HG03571 (cell line): ENCODE measurements around the gene MAP3K8.

Experiments used
- ATAC-seq: cut with Tn5 transposase; IDR thresholded peaks from one replicate; pipeline ENCODE4 v1.9.1; 2021; ENCODE audit not compliant: unreplicated experiment

The MAP3K8 gene

DNA sequence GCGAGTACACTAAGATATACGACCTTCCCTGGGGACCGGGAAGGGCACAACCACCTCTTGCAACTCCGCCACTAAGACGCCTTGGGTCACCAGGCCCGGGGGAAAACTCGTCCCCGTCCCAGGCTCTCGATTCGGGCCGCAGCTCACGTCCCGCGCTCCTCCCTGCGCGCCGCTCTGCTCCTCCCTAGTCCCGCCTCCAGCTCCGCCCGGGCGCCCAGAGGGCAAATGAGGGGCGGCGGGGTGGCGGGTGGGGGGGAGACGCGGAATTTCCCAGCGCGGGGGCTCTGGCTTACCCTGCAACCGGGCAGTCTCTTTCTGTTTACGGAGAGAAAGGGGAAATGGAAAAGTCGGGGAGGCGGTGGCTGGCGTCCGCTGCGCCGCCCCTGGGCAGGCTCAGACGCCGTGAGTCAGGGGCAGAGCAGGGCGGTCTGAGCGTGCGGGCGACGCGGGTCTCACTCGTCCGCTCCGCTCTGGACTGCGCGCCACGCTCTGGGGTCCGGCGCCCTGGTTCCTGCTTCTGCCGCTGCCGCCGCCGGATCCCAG is at the start of gene MAP3K8:
TSS of gene MAP3K8 (plus strand) at position 455 of the 543 bp plus-strand sequence. CDS start 4,755 bp downstream, outside the sequence.
- peak; percentile 49 for ATAC-seq

DNA sequence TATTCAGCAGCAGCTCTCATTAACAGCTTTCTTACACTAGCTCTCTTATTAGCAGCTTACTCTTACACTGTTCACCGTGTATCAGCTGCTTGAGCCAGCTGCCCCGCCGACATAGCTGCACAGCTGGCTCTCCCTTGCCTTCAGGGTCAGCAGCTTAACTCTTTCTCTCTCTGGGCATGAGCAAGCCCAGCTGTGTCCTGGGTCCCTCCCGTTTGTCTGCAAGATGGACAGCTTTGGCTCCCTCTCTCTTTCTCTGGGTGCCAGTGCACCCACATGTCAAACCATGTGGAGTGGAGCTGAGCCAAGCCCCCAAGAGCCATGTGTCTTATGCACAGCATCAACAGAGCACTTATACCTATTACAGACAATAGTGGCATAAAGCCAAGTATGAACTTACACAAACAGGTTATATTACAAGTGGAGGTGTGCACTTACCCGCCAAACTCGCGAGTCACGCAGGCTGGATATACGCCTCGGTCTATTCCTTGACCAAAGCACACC is 49.2 kb upstream of the MAP3K8 start:
- no peak for ATAC-seq

DNA sequence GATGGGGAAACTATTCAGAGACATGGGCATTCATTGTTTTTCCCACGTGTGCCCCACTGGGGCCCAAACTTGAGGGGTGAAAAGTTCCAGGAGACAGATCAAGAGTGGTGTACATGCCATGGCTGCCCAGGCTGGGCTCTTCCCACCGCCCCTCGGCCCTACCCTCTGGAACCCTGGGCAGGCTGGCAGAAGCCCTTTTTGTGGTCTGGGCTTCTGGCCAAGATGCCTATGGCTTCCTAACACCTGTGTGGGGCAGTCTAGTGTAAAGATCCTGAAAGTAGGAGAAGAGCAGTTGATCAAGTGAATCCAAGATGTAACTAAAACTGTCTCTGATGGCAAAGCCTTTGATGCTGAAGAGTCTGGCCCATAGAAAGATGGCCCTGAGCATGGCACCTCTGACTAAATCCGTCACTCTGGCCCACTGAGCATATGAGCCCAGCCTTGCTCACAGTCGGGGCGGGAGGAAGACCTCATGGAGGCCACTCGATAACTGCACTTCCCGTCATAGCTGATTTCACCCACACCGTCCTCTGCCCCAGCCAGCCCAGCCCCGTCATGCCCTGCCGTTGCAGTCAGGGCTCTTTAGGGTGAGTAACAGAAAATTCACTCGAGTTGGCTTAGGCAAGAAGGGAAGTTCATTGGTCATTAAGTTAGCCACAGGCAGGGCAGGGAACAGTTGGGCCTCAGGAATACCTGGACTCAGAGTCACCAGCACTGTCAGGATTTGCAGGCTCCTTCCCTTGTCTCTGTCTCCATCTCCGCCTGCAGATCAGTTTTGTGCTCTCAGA is 47.0 kb upstream of the MAP3K8 start:
- no peak for ATAC-seq

DNA sequence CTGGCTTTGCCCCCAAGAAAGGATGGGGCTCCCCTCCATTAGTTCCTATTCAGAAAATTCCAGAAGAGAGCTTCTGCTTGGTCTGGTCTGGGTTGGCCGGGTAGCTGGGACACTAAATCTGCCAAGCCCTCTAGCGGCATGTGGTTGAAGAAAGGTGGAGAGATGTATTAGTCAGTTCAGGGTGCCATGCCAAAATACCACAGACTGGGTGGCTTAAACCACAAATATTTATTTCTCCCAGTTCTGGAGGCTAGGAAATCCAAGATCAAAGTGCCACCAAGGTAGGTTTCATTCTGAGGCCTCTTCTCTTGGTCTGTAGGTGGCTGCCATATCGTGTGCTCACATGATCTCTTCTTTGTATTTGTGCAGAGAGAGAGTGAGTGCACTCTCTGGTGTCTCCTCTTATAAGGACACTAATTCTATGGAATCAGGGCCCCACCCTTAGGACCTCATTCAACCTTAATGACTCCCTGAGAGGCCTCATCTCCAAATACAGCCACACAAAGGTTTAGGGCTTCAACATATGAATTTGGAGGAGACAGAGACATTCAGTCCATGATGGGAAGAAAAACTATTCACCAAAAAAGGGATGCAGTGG is 46.2 kb upstream of the MAP3K8 start:
- ATAC-seq: no peak

DNA sequence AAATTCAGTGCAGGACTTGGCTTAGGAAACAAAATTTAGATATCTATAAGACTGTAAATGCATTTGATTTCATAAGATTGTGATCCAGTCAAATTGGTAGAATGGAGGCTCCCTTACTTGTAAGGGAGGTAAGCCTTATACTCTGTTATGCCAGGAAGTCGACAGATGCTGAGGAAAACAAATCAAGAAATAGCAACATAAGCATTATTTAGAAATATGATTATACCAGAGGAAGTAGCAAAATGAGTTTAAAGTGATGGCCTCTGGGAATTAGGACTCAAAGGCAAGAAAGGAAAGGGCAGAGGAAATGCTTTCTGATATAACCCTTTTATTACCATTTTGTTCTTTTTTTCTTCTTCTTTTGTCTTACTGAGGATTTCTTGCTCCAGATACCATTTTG is 44.4 kb upstream of the MAP3K8 start:
- ATAC-seq: no peak

DNA sequence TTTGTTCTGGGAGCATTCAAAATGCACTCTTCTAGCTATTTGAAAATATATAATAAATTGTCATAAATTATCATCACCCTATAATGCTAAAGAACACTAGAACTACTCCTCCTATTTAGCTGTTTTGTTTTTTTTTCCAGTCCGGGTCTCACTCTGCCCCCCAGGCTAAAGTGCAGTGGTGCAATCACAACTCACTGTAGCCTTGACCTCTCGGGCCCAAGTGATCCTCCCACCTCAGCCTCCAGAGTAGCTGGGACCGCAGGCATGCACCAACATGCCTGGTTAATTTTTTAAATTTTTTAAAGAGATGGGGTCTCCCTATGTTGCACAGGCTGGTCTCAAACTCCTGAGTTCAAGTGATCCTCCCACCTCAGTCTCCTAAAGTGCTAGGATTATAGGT is 43.8 kb upstream of the MAP3K8 start:
- ATAC-seq: no peak

DNA sequence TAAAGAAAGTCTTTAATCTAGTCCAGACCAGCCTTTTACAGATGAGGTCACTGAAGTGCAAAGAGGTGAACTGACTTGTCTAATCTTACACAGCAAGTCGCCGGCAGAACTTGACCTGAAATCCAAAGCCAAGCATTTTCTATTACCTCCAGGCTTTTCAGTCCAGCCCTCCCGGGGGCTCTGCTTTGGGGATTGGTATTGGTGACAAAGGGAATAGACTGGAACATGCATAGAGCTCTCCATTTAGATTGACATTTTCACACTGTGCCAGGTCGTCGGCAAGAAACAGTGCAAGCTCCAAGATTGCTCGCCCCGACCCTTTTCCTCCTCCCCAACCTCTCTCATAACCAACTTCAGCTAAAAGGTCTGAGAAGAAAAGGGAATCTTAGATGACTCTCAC is 42.7 kb upstream of the MAP3K8 start:
- no peak for ATAC-seq

DNA sequence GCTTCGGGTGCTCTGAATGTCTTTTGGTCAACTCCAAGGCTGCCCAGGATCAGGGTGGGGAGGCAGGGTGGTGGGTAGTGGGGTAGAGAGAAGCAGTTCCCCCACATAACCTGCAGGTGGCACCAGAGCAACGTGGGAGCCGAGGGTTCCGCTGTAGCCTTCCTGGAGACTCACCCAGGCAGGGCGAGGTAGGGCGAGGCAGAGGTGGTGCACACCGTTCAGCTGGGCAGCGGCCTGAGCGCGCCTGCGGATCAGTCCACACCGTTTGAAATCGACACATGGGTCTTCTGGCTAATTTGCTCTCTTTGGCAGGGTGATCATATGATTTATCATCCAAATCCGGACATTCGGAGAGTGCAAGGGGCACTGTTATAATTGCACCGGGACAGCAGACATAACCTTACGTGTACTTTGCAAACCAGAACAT is 41.4 kb upstream of the MAP3K8 start:
- ATAC-seq: peak; percentile 85

DNA sequence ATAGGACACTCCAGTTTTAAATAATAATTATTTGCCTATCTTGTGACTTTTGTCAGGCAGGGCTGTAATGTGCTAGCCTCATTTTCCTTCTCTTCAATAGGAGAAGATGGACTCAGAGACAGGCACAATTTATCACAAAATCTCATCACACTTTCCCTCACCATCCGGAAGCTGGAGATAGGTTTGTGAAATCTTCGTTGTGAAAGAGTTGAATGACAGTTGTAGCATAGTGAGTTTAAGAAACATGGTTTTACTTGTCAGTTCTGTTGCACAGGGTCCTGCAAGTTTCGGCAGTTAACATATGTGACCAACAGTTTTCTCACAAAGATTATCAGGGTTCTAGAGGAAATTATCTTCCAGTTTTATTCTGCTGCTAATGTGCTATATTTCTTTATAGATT is 37.7 kb upstream of the MAP3K8 start:
- no peak for ATAC-seq

DNA sequence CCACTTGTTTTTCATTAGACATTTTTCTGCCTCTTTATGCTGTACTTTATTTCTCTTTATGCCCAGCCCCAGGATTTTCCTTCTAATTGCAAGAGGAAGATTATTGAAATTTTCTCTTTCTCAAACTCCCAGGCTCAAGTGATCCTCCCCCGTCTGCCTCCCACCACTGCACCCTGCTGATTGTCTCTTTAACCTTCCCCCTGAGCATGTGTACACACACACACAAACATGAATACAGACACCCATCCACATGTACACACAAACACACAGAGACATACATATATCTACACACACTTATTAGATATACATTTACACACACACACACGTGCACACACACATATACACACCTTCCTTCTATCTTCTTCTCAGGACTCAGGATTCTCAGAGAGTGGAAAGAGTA is 37.3 kb upstream of the MAP3K8 start:
- no peak for ATAC-seq

DNA sequence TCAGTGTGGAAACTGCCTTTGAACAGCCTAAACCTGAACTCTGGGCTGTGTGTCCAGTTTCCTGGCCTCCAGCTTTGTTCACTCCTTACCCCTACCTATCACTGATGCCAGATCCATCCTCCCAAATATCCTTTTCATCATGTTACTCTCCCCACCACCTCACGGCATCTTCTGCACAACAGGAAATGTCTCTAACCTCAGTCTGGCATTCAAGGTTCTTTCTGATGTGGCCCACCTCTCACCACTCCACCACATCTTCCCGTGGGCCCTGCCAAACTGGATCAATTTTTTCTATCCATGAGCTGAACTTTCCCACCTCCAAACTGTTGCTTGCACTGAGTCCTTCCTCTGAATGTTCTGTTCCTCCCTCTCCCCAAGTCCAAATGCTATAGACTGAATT is 35.8 kb upstream of the MAP3K8 start:
- no peak for ATAC-seq

DNA sequence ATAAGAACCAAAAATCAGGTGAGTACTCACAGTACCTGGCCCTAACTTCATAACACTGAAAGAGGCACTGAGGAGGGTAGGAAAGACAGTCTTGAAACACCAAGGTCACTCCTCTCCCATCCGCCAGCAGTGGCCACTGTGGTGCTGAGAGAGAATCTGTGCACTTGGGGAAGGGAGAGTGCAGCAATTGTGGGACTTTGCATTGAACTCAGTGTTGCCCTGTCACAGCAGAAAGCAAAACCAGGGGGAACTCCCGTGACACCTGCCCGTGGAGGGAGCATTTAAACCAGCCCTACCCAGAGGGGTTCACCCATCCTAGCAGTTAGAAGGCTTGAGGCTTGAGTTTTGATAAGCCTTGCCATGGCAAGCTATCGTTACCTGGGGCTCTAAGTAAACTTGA is 35.2 kb upstream of the MAP3K8 start:
- no peak for ATAC-seq

DNA sequence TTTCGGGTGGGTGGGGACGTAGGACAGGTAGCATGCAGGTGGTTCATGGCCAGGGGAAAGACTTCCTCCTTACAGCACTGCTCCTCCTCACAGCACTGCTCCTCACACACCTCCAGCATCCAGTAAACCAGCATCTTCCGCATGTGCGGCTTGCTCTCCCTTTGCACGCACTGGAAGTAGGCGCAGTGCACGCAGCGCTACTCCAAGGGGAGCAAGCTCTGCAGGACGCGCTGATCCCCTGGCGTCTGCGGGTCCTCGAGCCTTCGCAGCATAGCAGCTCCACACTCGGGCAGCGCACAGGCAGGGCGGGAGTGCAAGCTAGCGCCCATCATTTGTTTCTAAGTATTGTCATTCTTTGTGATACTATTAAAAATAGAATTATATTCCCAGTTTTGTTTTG is 30.5 kb upstream of the MAP3K8 start:
- ATAC-seq: no peak

DNA sequence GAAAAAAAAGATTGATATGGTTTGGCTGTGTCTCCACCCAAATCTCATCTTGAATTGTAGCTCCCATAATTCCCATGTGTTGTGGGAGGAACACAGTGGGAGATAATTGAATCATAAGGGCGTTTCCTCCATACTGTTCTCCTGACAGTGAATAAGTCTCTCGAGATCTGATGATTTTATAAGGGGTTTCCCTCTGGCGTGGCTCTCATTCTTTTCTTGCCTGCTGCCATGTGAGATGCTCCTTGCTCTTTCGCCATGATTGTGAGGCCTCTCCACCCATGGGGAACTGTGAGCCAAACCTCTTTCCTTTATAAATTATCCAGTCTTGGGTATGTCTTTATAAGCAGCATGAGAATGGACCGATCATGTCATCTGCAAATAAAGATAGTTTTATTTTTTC is 29.4 kb upstream of the MAP3K8 start:
- no peak for ATAC-seq

DNA sequence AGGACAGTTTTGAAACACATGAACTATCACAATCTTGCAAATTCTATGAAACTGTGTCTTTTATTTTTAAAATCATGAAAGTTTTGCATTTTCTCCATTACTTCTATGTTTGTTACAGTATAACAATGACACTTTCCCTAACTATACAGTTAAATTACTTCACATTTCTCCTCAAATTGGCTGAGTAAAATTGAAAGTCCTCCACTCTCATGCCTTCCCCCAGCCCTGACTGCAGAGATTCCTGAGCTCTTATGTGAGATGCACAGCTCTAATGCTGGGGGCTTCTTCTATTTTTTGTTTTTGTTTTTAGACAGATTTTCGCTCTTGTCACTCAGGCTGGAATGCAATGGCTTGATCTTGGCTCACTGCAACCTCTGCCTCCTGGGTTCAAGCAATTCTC is 22.7 kb upstream of the MAP3K8 start:
- ATAC-seq: no peak

DNA sequence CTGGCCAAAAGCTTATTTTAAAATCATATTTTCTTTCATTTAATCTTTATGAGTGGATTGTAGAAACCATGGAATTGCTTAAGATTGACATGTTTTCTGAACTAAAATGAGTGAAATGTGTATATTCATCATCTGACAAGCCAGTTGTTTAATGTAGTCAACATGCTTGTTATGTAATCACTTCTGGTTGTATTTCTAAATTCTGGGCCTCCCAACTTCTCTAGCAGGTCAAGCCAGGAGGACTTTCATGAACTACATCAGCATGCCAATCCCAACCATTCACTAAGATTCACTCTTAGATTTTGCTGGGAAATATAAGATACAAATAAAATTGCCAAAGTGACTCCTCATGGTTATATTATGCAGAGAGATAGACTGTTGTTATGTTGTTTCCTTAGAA is 21.1 kb upstream of the MAP3K8 start:
- ATAC-seq: no peak

DNA sequence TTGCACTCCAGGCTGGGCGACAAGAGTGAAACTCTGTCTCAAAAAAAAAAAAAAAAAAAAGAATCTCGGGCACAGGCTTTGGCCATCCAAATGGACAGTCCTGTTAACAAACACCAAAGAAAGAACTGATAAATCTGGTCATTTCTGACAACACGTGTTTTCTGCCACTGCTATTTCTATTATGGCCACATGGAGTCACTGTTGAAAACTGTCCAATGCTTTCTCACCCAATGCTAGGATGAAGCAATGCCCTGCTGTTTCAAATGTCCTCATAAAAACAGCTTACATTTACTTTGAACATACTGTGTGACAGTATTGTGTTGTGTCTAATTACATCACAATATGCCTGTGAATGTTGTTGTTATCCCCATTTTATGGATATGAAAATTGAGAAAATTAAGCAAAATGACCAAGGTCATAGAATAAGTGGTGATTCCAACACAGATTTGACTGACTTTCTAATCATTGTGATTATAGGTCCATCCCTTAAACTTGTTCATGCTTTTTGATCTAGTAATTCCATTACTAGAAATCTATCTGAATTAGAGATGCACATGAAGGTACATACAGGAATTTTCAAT is 19.9 kb upstream of the MAP3K8 start:
- ATAC-seq: no peak

DNA sequence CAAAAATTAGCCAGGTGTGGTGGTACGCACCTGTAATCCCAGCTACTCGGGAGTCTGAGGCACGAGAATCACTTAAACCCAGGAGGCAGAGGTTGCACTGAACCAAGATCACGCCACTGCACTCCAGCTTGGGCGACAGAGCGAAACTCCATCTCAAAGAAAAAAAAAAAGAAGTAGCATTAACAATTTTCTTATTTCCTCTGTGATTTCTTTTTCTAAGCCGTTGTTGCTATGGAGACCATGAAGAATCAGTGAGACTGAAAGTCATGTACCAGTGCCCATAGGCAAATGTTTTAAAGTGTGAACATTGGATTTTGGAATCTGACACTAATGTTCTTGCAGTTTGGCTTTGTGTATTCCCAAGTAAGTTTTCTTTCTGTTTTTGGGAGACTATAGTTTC is 18.4 kb upstream of the MAP3K8 start:
- ATAC-seq: peak; percentile 31

DNA sequence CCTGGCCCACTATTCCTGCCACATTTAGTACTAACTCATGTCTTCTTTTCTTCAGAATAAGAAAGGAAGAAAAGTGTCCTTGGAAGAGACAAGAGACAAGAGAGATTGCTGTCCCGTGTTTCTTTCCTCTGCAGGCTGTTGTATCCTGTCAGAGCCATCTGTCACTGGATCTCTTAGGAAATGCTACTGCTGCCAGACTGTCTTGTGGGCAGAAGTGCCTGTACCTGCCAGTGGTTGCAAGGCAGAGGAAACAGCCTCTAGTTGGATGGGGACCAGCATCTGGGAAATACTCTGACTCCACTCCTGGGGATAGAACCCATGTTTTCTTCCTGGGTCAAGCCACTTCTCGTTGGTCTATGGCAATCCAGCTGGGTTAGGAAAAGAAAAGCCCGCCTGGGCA is 16.7 kb upstream of the MAP3K8 start:
- ATAC-seq: no peak

DNA sequence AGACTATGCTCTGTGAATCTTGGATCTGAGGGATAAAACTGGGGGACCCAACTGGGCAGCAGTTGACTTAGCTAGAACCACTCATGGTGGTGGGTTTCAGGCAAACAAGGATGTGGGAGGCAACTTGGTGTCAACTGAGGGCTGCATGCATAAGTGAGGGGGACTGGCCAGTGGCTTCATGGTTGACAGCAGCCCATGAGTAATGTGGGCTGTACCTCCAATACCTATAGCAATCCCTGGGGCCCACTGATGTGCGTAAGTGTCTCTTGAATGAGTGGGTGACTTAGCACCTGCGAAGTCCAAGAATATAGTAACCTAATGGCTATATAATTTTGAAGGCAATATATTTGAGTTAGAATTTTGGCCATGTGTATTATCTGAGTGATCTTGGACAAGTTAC is 13.7 kb upstream of the MAP3K8 start:
- ATAC-seq: peak; percentile 48

DNA sequence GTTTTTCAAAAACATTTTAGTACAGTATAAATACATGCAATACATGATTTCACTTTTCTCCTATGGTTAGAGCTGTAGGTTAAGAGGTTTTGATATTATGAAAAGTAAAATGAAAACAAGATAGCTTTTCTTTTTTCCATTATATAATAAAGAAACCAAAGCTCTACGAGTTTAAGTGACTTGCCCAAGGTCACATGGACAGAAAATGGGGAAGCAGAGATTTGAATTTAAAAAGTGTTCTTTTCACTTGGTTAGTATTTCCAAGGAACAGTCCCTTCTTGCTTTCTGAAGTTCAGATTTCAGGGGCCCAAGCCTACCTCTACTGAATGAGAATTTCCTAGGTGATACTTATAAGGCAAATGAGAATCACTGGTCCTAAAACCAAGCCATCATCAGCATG is 13.2 kb upstream of the MAP3K8 start:
- peak; percentile 2 for ATAC-seq

DNA sequence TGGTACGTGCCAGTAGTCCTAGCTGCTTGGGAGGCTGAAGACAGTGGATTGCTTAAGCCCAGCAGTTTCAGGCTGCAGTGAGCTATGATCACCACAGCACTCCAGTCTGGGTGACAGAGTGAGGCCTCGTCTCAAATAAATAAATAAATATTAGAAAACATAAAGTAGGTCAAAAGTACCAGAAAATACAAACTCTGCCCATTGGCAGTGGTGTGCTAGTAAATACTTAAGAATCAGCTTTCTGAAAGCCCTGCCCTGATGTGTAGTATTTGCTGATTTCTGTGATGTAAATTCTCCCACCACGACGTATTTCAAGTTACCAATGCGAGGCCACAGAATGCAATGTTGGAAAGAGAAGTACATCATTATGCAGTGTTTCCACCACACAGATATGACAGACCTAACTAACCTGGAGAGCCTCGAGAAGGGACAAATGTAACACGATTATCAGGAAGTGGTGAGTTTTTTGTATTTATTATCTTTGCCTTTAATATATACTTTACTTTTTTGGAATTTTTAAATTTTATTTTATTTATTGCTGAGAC is 11.8 kb upstream of the MAP3K8 start:
- no peak for ATAC-seq
